ENCODE data around the gene NPSR1.
"Not testable (repeated sequence)": the region's sequence is repeated elsewhere in the genome, so short reads cannot be mapped to it uniquely, and the experiment has no call there.

Gene NPSR1

DNA sequence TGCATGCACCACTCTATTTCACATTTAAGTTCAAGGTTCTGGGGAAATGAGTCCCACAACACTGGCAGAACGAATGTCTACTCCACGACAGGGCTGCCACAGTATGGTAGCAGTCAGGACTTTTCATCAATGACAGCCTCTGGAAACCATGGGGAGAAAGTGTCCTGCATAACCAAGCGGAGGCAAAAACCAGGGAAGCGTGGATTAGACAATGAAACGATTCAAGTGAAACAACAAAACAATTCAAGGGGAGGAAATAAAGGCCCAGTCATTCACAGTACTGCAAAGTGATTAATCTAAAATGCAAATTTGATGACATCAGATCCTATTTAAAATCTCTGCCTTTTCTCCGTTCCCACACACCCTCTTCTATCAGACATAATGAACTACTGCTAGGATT lies 211.0 kb downstream of the NPSR1 start:
- no peak for TF ChIP-seq CTCF (IDR thresholded peaks at IDR 0.05; ENCODE audit: low read depth, low read length, missing control alignments)

DNA sequence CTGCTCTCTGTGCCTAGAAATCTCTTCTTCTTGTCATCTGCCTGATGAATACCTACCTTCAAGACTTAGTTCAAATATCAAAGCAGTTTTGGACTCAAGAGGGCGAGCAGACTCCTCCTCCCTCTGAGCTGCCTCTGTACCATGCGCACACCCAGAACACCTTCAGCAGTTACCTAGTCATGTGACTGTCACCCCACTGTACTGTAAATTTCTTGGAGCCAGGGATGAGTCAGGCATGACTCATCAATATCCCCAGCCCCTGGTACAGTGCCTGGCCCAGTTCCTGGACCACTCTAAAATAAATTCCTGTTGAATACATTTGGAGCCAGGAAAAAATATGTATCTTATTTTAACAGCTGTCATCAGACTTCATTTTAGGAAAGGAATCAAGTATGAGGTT lies 212.0 kb downstream of the NPSR1 start:
- H3K4me3 ChIP-seq (ENCODE audit: low read depth, low read length); DNase-seq; H3K36me3 ChIP-seq (replicated peaks); in situ Hi-C loops (cut with HindIII; ENCODE audit: low pct_ligation_motif_present, low sequenced_read_pairs); H3K27me3 ChIP-seq (replicated peaks); H3K27ac ChIP-seq: not testable (repeated sequence)

More for the DNA sequence above, 211.0 kb downstream of the NPSR1 start:
- H3K27me3 ChIP-seq (replicated peaks): no peaks in the 10 kb centered on the region
- no peaks in the 10 kb centered on the region for H3K36me3 ChIP-seq (replicated peaks)
- DNase-seq: no peak
- H3K27ac ChIP-seq: no peak overlapping the region
- no peak overlapping the region for H3K4me3 ChIP-seq (ENCODE audit: low read depth, low read length)
- in situ Hi-C loops (cut with HindIII; ENCODE audit: low pct_ligation_motif_present, low sequenced_read_pairs): no loop called here

- H3K27me3 ChIP-seq (replicated peaks); DNase-seq; H3K4me3 ChIP-seq (ENCODE audit: low read depth, low read length); H3K27ac ChIP-seq; H3K36me3 ChIP-seq (replicated peaks); in situ Hi-C loops (cut with HindIII; ENCODE audit: low pct_ligation_motif_present, low sequenced_read_pairs): not testable (repeated sequence)
These were observed 216.3 kb downstream of the NPSR1 start for GRCh38 chr7:34874329-34874728.

- no peaks in the 10 kb centered on the region for H3K27me3 ChIP-seq (replicated peaks)
- in situ Hi-C loops (cut with HindIII; ENCODE audit: low pct_ligation_motif_present, low sequenced_read_pairs): no loop called here
- H3K36me3 ChIP-seq (replicated peaks): no peaks in the 10 kb centered on the region
- no peak for TF ChIP-seq CTCF (IDR thresholded peaks at IDR 0.05; ENCODE audit: low read depth, low read length, missing control alignments)
- H3K4me3 ChIP-seq (ENCODE audit: low read depth, low read length): no peak overlapping the region
- H3K27ac ChIP-seq: no peak overlapping the region
- no peak for DNase-seq
These were observed 217.5 kb downstream of the NPSR1 start for GRCh38 chr7:34875481-34875880.

GRCh38 chr7:34878944-34879735 lies 221.1 kb downstream of the NPSR1 start:
- DNase-seq; H3K36me3 ChIP-seq (replicated peaks); in situ Hi-C loops (cut with HindIII; ENCODE audit: low pct_ligation_motif_present, low sequenced_read_pairs); H3K4me3 ChIP-seq (ENCODE audit: low read depth, low read length); H3K27ac ChIP-seq; H3K27me3 ChIP-seq (replicated peaks): not testable (repeated sequence)

DNA sequence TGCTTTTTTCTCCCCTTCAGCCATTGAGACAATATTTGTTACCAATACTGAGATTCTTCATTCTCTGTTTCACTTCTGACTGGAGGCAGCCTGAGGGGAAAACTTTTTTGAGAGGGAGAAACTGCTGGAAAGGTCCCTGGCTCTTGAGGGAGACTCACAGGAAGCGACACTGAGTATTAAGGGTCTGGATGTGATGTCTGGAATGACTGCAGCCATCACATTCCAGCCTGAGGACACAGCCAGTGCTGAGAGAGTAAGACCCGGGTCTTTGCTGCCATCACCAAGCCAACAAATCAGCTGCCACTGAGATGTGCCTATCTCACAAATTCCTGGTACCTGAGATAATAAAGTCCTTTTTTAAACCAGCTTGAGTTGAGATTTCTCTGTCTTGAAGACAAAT lies 221.9 kb downstream of the NPSR1 start:
- in situ Hi-C loops (cut with HindIII; ENCODE audit: low pct_ligation_motif_present, low sequenced_read_pairs): no loop called here
- Histone ChIP-seq H3K36me3 (replicated peaks) (no peaks in the 10 kb centered on the region), H3K27ac (no peak overlapping the region), H3K27me3 (replicated peaks) (no peaks in the 10 kb centered on the region), H3K4me3 (ENCODE audit: low read depth, low read length) (no peak overlapping the region)
- no peak for TF ChIP-seq CTCF (IDR thresholded peaks at IDR 0.05; ENCODE audit: low read depth, low read length, missing control alignments)
- no peak for DNase-seq

GRCh38 chr7:34883855-34884254 lies 225.8 kb downstream of the NPSR1 start:
- H3K27me3 ChIP-seq (replicated peaks); in situ Hi-C loops (cut with HindIII; ENCODE audit: low pct_ligation_motif_present, low sequenced_read_pairs); H3K36me3 ChIP-seq (replicated peaks); DNase-seq; H3K27ac ChIP-seq; H3K4me3 ChIP-seq (ENCODE audit: low read depth, low read length): not testable (repeated sequence)

DNA sequence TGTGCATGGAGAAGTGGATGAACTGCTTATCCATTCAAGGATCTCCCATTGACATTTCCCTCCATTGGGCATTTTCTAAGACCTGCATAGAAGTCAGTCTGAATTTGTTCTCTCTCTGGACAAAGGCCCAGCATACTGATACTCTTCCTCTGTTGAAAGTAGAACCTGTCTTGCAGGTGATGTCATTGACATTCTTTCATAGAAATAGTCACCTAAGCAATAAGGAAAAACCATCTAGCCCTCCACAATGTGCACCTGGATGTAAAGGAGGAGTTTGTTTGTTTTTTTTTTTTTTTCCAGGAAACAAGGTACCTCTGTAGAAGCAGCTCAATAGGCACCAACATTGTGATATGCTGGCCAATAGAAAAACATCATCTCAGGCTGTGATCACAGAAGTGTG lies 228.8 kb downstream of the NPSR1 start:
- H3K27ac ChIP-seq: no peak overlapping the region
- TF ChIP-seq CTCF (IDR thresholded peaks at IDR 0.05; ENCODE audit: low read depth, low read length, missing control alignments): no peak
- in situ Hi-C loops (cut with HindIII; ENCODE audit: low pct_ligation_motif_present, low sequenced_read_pairs): no loop called here
- H3K27me3 ChIP-seq (replicated peaks): no peaks in the 10 kb centered on the region
- H3K4me3 ChIP-seq (ENCODE audit: low read depth, low read length): no peak overlapping the region
- no peaks in the 10 kb centered on the region for H3K36me3 ChIP-seq (replicated peaks)
- DNase-seq: no peak

Data from brain microvascular endothelial cell (primary cell).